Measurements from ENCODE around the gene CNTN1.

- TF ChIP-seq CTCF (IDR thresholded peaks at IDR 0.05) (no peak), POLR2AphosphoS5 (IDR thresholded peaks at IDR 0.05) (no peak), POLR2A (IDR thresholded peaks at IDR 0.05) (no peak)
These were observed at the start of gene CNTN1 for GRCh38 chr12:40691913-40692764.

Data from prostate gland (tissue), 2 donors.